Activated T-helper 1 cell treated with Interleukin-2 at 50 U/mL for 16 hours (primary cell): ENCODE data around the gene MCM9.

Source experiments
- DNase-seq: peaks from one replicate; pipeline ENCODE4 v3.0.0-alpha.2; 2020; ENCODE audit warnings: low read depth

Gene MCM9

GRCh38 chr6:118864341-118865099 lies 70.4 kb downstream of the MCM9 start:
- DNase-seq: no peak

GRCh38 chr6:118862443-118862842 lies 72.5 kb downstream of the MCM9 start:
- no peak for DNase-seq

- DNase-seq: no peak
Observed at GRCh38 chr6:118860880-118861279, 74.1 kb downstream of the MCM9 start.

- DNase-seq: no peak
Observed at GRCh38 chr6:118860363-118860762, 74.6 kb downstream of the MCM9 start.

GRCh38 chr6:118859517-118860064 lies 75.4 kb downstream of the MCM9 start:
- no peak for DNase-seq

- DNase-seq: no peak
Observed at GRCh38 chr6:118856301-118856700, 78.7 kb downstream of the MCM9 start.

GRCh38 chr6:118853408-118853807 lies 81.6 kb downstream of the MCM9 start:
- no peak for DNase-seq

- no peak for DNase-seq
Observed at GRCh38 chr6:118844915-118845314, 90.0 kb downstream of the MCM9 start.

- DNase-seq: no peak
Observed at GRCh38 chr6:118843685-118844390, 91.1 kb downstream of the MCM9 start.

- DNase-seq: no peak
Observed at GRCh38 chr6:118830691-118831090, 104.3 kb downstream of the MCM9 start.

- no peak for DNase-seq
Observed at GRCh38 chr6:118829817-118830478, 105.0 kb downstream of the MCM9 start.

GRCh38 chr6:118826096-118826495 lies 108.9 kb downstream of the MCM9 start:
- DNase-seq: no peak

- DNase-seq: no peak
Observed at GRCh38 chr6:118825661-118826060, 109.3 kb downstream of the MCM9 start.

- DNase-seq: no peak
Observed at GRCh38 chr6:118815495-118815894, 119.5 kb downstream of the MCM9 start.

- no peak for DNase-seq
Observed at GRCh38 chr6:118813775-118814174, 121.2 kb downstream of the MCM9 start.

- DNase-seq: no peak
Observed at GRCh38 chr6:118812970-118813369, 122.0 kb downstream of the MCM9 start.

- peak; percentile 44 for DNase-seq
Observed at GRCh38 chr6:118810420-118811027, 124.4 kb downstream of the MCM9 start.

- DNase-seq: no peak
Observed at GRCh38 chr6:118808793-118809638, 125.9 kb downstream of the MCM9 start.

- no peak for DNase-seq
Observed at GRCh38 chr6:118804091-118804490, 130.9 kb downstream of the MCM9 start.

GRCh38 chr6:118801257-118801656 lies 133.7 kb downstream of the MCM9 start:
- no peak for DNase-seq

- peak; percentile 63 for DNase-seq
Observed at GRCh38 chr6:118800394-118801071, 134.4 kb downstream of the MCM9 start.
